Epithelial cell of proximal tubule (primary cell): ENCODE measurements around the gene CMTM2. TPM values are rescaled to one million over a fixed set of nuclear protein-coding genes. Genes with fewer than 3 reads are reported as not detected.

Source experiments
- DNase-seq: peaks from one replicate; pipeline ENCODE4 v3.0.0-alpha.2; 2011; ENCODE audit warnings: low read depth
- H3K4me3 ChIP-seq: 2 replicates; pipeline ENCODE4 v1.5.1; 2011; ENCODE audit warnings: low read depth, mild to moderate bottlenecking, low read length
- total RNA-seq: library from RNA; depleted of rRNA; stranded (reverse); fragments of >200 nt; gene quantifications from 2 replicates; pipeline ENCODE4 v1.2.3, GENCODE V29; 2015
- TF ChIP-seq, protein P1 (sequence below): conservative IDR thresholded peaks from 2 replicates; pipeline ENCODE4 v1.5.1; 2012; ENCODE audit warnings: low read depth, mild to moderate bottlenecking, low read length

Gene CMTM2
- total RNA-seq, 1 donor from 2014 or later, result 1.8 TPM

GRCh38 chr16:66569827-66570405 is 9.3 kb upstream of the CMTM2 start:
- no peak for DNase-seq
- TF ChIP-seq, protein P1, sequence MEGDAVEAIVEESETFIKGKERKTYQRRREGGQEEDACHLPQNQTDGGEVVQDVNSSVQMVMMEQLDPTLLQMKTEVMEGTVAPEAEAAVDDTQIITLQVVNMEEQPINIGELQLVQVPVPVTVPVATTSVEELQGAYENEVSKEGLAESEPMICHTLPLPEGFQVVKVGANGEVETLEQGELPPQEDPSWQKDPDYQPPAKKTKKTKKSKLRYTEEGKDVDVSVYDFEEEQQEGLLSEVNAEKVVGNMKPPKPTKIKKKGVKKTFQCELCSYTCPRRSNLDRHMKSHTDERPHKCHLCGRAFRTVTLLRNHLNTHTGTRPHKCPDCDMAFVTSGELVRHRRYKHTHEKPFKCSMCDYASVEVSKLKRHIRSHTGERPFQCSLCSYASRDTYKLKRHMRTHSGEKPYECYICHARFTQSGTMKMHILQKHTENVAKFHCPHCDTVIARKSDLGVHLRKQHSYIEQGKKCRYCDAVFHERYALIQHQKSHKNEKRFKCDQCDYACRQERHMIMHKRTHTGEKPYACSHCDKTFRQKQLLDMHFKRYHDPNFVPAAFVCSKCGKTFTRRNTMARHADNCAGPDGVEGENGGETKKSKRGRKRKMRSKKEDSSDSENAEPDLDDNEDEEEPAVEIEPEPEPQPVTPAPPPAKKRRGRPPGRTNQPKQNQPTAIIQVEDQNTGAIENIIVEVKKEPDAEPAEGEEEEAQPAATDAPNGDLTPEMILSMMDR, result no peak
- H3K4me3 ChIP-seq, result no peak overlapping the region

- H3K4me3 ChIP-seq, result no peak overlapping the region
- TF ChIP-seq, protein P1, result no peak
Measured at GRCh38 chr16:66572356-66572755, 6.9 kb upstream of the CMTM2 start.

DNA sequence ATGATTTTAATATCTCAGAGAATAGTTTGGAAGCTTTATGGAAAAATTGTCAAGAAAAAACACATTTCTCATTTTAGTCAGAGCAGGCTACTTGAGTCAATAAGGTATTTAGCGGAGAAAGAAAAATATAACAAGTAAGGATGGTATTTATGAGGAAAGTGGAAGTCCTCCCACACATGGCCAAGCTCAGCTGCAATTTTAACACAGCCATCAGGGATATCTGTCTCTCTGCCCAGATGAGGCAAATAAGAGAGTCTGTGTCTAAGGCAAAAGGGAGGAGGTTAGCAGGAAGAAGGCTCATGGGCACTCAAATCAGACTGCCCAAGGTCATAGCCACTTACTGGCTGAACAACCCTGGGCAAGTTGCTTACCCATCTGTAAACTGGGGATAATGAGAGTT is 5.2 kb upstream of the CMTM2 start:
- H3K4me3 ChIP-seq, result no peak overlapping the region
- TF ChIP-seq, protein P1, result no peak
- DNase-seq, result no peak

More at GRCh38 chr16:66572356-66572755, 6.9 kb upstream of the CMTM2 start:
- no peak for DNase-seq

DNA sequence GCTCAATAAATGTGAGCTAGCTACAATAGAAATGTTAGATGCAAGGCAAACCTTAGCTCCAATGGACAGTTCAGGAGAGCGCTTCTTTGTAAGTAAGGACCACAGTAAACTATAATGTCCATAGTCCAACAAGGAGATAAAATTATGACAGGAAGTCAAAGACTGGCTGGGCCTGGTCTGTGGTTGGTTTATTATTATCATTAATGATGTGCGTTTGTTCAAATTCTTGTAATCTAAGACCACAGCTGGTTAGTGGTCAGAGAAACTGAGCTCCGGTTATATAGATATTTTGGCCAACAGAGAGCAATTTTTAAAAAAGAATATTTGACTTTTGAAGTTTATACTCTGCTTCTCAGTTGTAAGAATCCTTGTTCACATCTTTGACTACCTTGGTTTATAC is 4.7 kb upstream of the CMTM2 start:
- no peak overlapping the region for H3K4me3 ChIP-seq
- TF ChIP-seq, protein P1, result no peak
- DNase-seq, result no peak

DNA sequence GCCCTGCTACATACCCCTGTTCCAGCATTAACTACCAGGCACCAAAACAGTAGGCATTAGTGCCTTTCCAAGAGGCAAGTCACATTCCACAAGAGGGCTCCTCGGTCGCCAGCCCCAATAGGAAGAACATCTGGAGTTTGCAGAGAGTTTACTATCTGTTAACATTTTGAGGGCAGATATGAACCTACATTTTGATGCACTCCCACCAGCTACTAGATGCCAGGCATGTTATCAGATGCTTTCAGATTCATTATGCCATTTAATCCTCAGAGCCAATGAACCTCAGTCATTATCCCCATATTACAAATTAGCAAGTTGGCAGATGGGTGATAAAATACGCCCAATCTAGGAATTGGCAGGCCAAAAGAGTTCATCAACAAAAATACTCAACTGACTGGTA is 4.2 kb upstream of the CMTM2 start:
- no peak for DNase-seq
- TF ChIP-seq, protein P1, result no peak
- no peak overlapping the region for H3K4me3 ChIP-seq

DNA sequence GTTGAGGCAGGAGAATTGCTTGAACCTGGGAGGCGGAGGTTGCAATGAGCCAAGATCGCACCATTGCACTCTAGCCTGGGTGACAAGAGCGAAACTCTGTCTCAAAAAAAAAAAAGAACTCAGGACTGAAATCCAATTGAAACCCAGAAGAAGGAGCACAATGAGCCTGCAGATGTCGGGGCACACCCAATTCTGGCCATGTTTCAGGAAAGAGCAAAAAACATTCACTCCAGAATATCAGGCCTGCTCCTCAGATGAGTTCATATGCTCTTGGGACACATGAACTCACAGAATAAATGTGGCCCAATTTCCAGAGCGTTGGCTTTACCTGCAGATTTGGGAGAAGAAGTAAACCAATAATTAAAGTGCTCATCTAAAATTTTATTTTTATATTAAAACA is 3.0 kb upstream of the CMTM2 start:
- TF ChIP-seq, protein P1, result no peak
- H3K4me3 ChIP-seq, result no peak overlapping the region
- no peak for DNase-seq

DNA sequence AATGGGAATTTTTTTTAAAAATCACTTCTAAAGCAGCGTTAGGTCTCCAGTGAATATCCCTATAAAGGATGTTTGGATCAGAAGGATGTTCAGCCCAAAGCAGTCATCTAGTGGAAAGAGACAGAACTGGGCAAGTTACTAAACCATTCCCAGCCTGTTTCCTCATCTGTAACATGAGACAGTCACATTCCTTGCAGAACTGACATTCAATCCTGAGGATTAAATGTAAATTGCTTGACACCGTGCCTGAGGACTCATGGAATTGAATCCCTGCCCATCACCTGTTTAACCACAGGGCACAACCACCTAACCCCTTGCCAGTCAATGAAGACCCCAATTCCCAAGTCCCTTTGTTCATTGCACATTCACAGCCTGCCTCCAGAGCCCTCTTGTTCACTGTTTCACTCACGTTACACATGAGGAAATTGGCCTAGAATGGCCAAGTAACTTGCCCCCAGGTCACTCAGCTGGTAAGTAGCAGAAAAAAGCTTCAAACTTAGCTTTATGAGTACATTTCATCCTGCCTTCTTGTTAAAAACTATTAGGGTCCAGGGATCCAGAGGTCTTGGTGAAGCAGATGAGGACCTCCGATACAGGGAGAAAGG is 1.4 kb downstream of the CMTM2 start:
- peak; percentile 52 for DNase-seq
- no peak overlapping the region for H3K4me3 ChIP-seq
- TF ChIP-seq, protein P1, result peak; percentile 26
